Left lung (tissue), 10 donors: ENCODE results near the gene FGD2. TPM values are rescaled to one million over a fixed set of nuclear protein-coding genes. Genes with fewer than 3 reads are reported as not detected.

Experiments used
- ATAC-seq: fragments of 200-7000 bp; cut with Tn5 transposase; one replicate; pipeline ENCODE4 v1.9.1; 2020; ENCODE audit warnings: moderate library complexity
- DNase-seq, 4 donors: peaks; one replicate each; pipeline ENCODE4 v3.0.0-alpha.2; 2013 to 2020
- H3K27ac ChIP-seq, 2 donors: fragments of 200-600 bp; sonication (generic) in 1 of 2; one replicate each; pipeline versions ENCODE4 v1.5.0 to v1.8.0; 2020 to 2021
- H3K27me3 ChIP-seq, 2 donors: fragments of 200-600 bp; sonication (generic) in 1 of 2; one replicate each; pipeline versions ENCODE4 v1.5.0 to v1.8.0; 2020 to 2021
- H3K36me3 ChIP-seq, 2 donors: fragments of 200-600 bp; sonication (generic) in 1 of 2; one replicate each; pipeline versions ENCODE4 v1.5.0 to v1.8.0; 2020 to 2021
- H3K4me1 ChIP-seq, 2 donors: fragments of 200-600 bp; one replicate each; pipeline ENCODE4 v1.8.0; 2021
- H3K4me3 ChIP-seq, 2 donors: fragments of 200-600 bp; sonication (generic) in 1 of 2; one replicate each; pipeline versions ENCODE4 v1.5.0 to v1.8.0; 2020 to 2021; ENCODE audit warnings: mild to moderate bottlenecking in 1 of 2
- H3K9me3 ChIP-seq, 2 donors: fragments of 200-600 bp; sonication (generic) in 1 of 2; one replicate each; pipeline versions ENCODE4 v1.5.0 to v1.8.0; 2020 to 2021
- intact Hi-C, 2 donors: fragments of 100-400 bp; cut with DNase I; formaldehyde crosslinking; loops; one replicate each; pipeline versions ENCODE4 v1.11.2 to v1.14.2; 2022
- polyA plus RNA-seq, 6 donors: library from polyadenylated mRNA; unstranded; fragments of 120-200 nt; gene quantifications; one replicate each; pipeline ENCODE4 v1.2.1, GENCODE V29; 2013; ENCODE audit not compliant: insufficient read length in 6 of 6
- total RNA-seq, 2 donors: library from RNA; stranded (reverse); fragmentation: NEBNext Ultra II Directional; extraction: Animal tissue kit (Norgen Biotek cat#: 25700); gene quantifications; one replicate each; pipeline ENCODE4 v1.2.1, GENCODE V29; 2021
- TF ChIP-seq, protein P1 (sequence below), 2 donors: fragments of 200-600 bp; sonication (generic) in 1 of 2; IDR thresholded peaks; one replicate each; pipeline versions ENCODE4 v1.5.0 to v1.8.0; 2021; ENCODE audit warnings: antibody characterized with exemption in 2 of 2
- donor health status: DM: no; HTN: yes; CAD: no.
- donor health status: DM: no; HTN: no; CAD: no.

FGD2 gene
- total and polyA plus RNA-seq, 8 donors: 3.9 to 60.3 (median 4.7) TPM

DNA sequence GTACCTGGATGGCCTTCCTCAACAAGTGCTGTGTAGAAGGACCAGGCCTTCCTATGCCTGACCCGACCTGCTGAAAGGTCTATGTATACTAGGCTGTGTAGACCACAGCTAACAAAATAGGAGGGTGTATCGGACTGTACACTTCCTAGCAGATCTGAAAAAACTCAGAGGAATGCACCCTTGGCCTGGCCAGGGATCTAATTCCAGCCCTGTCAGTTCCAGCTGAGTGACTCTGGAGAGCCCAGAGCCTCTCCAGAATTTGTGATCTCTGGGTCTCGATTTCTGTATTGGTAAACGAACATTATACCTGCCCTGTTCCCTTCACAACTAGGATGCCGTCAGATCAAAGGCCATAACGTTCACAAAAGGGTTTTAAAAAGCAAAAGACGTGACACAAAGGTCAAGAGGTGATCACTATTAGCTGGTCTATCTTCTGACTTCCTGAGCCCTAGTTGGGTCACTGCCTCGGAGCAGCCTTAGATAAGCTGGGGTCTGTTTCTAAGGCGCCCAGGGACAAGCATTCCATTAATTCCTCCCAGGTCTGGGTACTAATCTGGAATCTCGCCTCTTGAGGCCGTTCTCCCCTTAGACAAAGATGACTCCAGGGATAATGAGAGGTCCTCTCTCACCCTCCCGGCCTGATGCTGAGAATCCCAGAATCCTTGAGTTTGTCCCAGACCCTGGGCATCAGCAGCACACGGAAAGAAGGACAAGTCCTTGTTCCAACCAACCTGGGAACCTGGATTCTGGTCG, 33.4 kb upstream of the FGD2 start:
- DNase-seq: no peak
- intact Hi-C loops: no loop called here
- H3K9me3 ChIP-seq: no peaks in the 10 kb centered on the region
- no peak for ATAC-seq
- no peak overlapping the region for H3K4me3 ChIP-seq
- TF ChIP-seq, protein P1, sequence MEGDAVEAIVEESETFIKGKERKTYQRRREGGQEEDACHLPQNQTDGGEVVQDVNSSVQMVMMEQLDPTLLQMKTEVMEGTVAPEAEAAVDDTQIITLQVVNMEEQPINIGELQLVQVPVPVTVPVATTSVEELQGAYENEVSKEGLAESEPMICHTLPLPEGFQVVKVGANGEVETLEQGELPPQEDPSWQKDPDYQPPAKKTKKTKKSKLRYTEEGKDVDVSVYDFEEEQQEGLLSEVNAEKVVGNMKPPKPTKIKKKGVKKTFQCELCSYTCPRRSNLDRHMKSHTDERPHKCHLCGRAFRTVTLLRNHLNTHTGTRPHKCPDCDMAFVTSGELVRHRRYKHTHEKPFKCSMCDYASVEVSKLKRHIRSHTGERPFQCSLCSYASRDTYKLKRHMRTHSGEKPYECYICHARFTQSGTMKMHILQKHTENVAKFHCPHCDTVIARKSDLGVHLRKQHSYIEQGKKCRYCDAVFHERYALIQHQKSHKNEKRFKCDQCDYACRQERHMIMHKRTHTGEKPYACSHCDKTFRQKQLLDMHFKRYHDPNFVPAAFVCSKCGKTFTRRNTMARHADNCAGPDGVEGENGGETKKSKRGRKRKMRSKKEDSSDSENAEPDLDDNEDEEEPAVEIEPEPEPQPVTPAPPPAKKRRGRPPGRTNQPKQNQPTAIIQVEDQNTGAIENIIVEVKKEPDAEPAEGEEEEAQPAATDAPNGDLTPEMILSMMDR (IDR thresholded peaks at IDR 0.05): no peak
- no peaks in the 10 kb centered on the region for H3K27me3 ChIP-seq
- peaks cover 6 to 100% of the 10 kb centered on the region in 2 donors for H3K36me3 ChIP-seq
- no peak overlapping the region for H3K27ac ChIP-seq
- no peaks in the 10 kb centered on the region for H3K4me1 ChIP-seq

DNA sequence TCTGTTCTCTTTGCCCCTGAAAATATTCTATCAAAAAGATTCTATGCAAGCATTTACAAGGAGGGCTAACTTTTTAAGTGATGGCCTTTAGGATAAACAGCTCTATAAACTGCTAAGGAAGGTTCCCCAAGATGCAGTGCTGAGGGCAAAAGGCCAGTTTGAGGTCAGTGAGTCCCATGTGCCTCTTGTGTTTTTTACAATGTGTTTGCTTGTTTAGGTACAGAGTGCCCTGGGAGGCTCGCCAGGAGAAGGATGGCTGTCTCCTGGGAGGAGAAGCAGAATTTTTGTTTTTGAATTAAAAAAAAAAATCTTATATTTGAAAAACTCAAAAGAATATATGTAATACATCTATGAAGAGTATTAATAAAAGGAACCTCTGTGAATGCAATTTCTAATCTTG, 32.3 kb upstream of the FGD2 start:
- no peaks in the 10 kb centered on the region for H3K4me1 ChIP-seq
- peaks cover 6 to 100% of the 10 kb centered on the region in 2 donors for H3K36me3 ChIP-seq
- no peaks in the 10 kb centered on the region for H3K27me3 ChIP-seq
- DNase-seq (no peak), ATAC-seq (no peak)
- no peak overlapping the region for H3K27ac ChIP-seq
- TF ChIP-seq, protein P1 (IDR thresholded peaks at IDR 0.05): no peak
- no peak overlapping the region for H3K4me3 ChIP-seq
- no peaks in the 10 kb centered on the region for H3K9me3 ChIP-seq
- intact Hi-C loops: no loop called here

DNA sequence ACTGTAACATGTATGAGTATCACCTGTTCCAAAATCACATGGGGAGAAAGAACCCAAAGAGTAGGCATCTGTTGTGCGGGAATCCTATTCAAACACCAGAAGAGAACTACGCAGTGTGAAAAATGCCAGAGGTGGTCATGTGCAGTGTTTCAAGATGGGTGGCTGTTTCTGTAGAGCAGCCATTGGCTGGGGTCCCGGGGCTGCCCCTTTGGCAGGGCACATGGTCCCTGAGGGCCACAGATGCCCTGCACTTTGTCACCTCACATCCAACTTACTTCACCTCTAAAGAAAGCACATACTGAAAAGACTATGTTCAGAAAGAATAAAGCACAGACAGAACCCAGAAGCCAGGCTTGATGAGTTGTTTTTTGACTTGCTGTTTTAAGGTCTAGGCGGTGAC, 31.8 kb upstream of the FGD2 start:
- peaks cover 0 to under 1% of the 10 kb centered on the region in 2 donors for H3K4me1 ChIP-seq
- TF ChIP-seq, protein P1 (IDR thresholded peaks at IDR 0.05): no peak
- ATAC-seq (no peak), DNase-seq (no peak)
- peaks cover 6 to 100% of the 10 kb centered on the region in 2 donors for H3K36me3 ChIP-seq
- no peaks in the 10 kb centered on the region for H3K9me3 ChIP-seq
- intact Hi-C loops: no loop called here
- no peak overlapping the region for H3K27ac ChIP-seq
- H3K27me3 ChIP-seq: no peaks in the 10 kb centered on the region
- no peak overlapping the region for H3K4me3 ChIP-seq

DNA sequence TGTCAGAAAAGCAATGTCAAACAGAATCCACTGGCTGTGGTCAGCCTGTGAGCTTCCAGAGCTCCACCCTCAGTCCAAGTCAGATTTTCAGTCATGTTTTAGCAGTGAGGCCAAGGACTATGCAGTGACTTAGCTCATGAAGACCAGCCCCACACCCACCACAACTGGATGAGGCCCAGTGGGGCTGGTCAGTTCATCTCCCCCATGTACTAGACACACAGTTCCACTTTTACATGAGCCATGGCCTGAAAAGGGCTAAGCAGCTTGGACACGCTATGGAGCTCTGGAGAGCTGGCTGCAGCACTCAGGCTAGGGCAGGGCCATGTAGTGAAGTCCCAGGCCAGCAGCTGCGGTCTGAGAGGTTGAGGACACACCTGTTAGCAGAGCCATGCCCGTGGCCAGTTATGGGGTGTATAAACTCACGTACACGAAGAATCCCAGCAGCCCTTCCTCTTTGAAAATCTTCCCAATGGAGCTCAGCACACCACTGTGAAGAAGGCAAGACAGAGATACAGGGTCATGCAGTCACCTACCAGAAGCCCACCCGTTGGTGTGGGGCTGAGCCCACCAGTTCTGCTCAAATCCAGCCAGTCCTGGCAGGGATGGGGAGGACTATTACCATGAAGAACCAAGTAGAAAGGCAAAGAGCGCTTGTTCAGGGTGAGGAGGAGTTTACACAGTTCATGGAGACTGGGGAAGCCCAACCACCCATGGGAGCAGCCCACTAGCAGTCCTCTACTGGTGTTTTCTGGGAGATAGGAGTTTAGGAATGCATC, 30.0 kb upstream of the FGD2 start:
- H3K27ac ChIP-seq: no peak overlapping the region
- peaks cover 0 to 17% of the 10 kb centered on the region in 2 donors for H3K4me1 ChIP-seq
- TF ChIP-seq, protein P1 (IDR thresholded peaks at IDR 0.05): no peak
- no peaks in the 10 kb centered on the region for H3K27me3 ChIP-seq
- peaks cover under 1 to 99% of the 10 kb centered on the region in 2 donors for H3K36me3 ChIP-seq
- no peak for DNase-seq
- no peak overlapping the region for H3K4me3 ChIP-seq
- ATAC-seq: no peak
- H3K9me3 ChIP-seq: no peaks in the 10 kb centered on the region
- intact Hi-C loops: no loop called here

DNA sequence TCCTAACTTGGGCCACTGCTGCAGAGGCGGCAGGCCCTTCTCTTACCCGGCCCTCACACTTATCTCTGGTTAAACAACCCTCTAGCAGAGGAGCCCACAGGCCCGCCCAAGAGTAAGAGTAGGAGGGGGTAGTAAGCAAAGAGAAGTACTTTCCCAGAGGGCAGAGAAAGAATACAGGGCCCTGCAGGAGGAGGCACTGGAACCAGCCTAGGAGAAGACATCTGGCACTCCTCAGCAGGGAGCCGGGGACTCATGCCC, 29.5 kb upstream of the FGD2 start:
- TF ChIP-seq, protein P1 (IDR thresholded peaks at IDR 0.05): no peak
- intact Hi-C loops: no loop called here
- Histone ChIP-seq H3K9me3 (no peaks in the 10 kb centered on the region), H3K36me3 (peaks cover 0 to 99% of the 10 kb centered on the region in 2 donors), H3K4me3 (no peak overlapping the region), H3K27me3 (no peaks in the 10 kb centered on the region), H3K4me1 (peaks cover 0 to 22% of the 10 kb centered on the region in 2 donors), H3K27ac (no peak overlapping the region)
- DNase-seq: no peak
- ATAC-seq: peak; percentile 71
